OCI-LY7 (cell line): ENCODE measurements around the gene TFEB.

Experiments
- CTCF ChIP-seq: fragments of 200-600 bp; sonication (generic); conservative IDR thresholded peaks from 2 replicates; pipeline ENCODE4 v1.5.1; 2014; ENCODE audit warnings: mild to moderate bottlenecking, antibody characterized with exemption, low read length, moderate library complexity, mixed read lengths
- EZH2phosphoT487 ChIP-seq: fragments of 200-600 bp; sonication (generic); IDR thresholded peaks from 2 replicates; pipeline ENCODE4 v1.6.1; 2018; ENCODE audit warnings: low read depth, borderline replicate concordance, mild to moderate bottlenecking, mixed run types, antibody characterized with exemption, low read length, moderate library complexity, mixed read lengths

GRCh38 chr6:41699063-41699462 is 36.3 kb downstream of the TFEB start:
- no peak for TF ChIP-seq CTCF
- no peak for TF ChIP-seq EZH2phosphoT487
